Panc1 (cell line): Measurements from ENCODE around the gene HSP90AA1. TPM values are rescaled to one million over a fixed set of nuclear protein-coding genes. Genes with fewer than 3 reads are reported as not detected.

Source experiments
- ATAC-seq: fragments of 200-7000 bp; cut with Tn5 transposase; 2 replicates; pipeline ENCODE4 v1.9.1; 2020; ENCODE audit warnings: mild to moderate bottlenecking, moderate library complexity
- BruUV-seq: library from RNA; stranded (reverse); fragments of 400-500 nt; replicated peaks from 2 replicates; lab custom pipeline; 2021; lab: Mats Ljungman, UMichigan
- CTCF ChIA-PET: fragments of 300-600 bp; sonication (Branson Sonifier 250); formaldehyde crosslinking; loops from one replicate; lab custom pipeline; 2022; ENCODE audit warnings: antibody characterized with exemption; lab: Charles Lee
- POLR2A ChIA-PET: fragments of 300-600 bp; sonication (Branson Sonifier 250); formaldehyde crosslinking; loops from one replicate; lab custom pipeline; 2022; ENCODE audit warnings: antibody characterized with exemption; lab: Charles Lee
- DNase-seq: peaks from one replicate; pipeline ENCODE4 v3.0.0-alpha.2; 2010; ENCODE audit warnings: low read depth, low spot score
- H3K27ac ChIP-seq: 2 replicates; pipeline ENCODE4 v1.5.1; 2011; ENCODE audit warnings: mild to moderate bottlenecking, low read length, inconsistent platforms
- H3K27me3 ChIP-seq: fragments of 200-500 bp; sonication (Bioruptor generic); 2 replicates; pipeline ENCODE4 v1.6.0; 2014; ENCODE audit warnings: low read length, inconsistent platforms; ENCODE audit not compliant: control insufficient read depth, insufficient read depth
- H3K36me3 ChIP-seq: fragments of 200-500 bp; sonication (Bioruptor generic); 2 replicates; pipeline ENCODE4 v1.5.1; 2014; ENCODE audit warnings: inconsistent platforms, mild to moderate bottlenecking, low read length, moderate library complexity; ENCODE audit not compliant: control insufficient read depth, insufficient read depth
- H3K4me1 ChIP-seq: 2 replicates; pipeline ENCODE4 v1.5.1; 2011; ENCODE audit warnings: inconsistent platforms, mild to moderate bottlenecking, low read length, moderate library complexity; ENCODE audit not compliant: control insufficient read depth, insufficient read depth
- H3K4me3 ChIP-seq, 2 experiments: 2 replicates each; pipeline ENCODE4 v1.5.1; 2011 to 2012; ENCODE audit warnings: low read depth in 2 of 2, low read length in 2 of 2, mild to moderate bottlenecking in 2 of 2, inconsistent platforms in 1 of 2, moderate library complexity in 1 of 2
- H3K9me3 ChIP-seq: fragments of 200-500 bp; sonication (Bioruptor generic); 2 replicates; pipeline ENCODE4 v1.5.1; 2014; ENCODE audit warnings: low read depth, mild to moderate bottlenecking, inconsistent platforms, low read length, moderate library complexity; ENCODE audit not compliant: control insufficient read depth, insufficient read depth
- POLR2AphosphoS5 ChIP-seq: IDR thresholded peaks from 2 replicates; pipeline ENCODE4 v1.6.1; 2012; ENCODE audit warnings: mild to moderate bottlenecking, low read depth, low read length, moderate library complexity
- SIN3A ChIP-seq: IDR thresholded peaks from 2 replicates; pipeline ENCODE4 v1.6.1; 2012; ENCODE audit warnings: low read depth, mild to moderate bottlenecking, low read length, moderate library complexity, borderline replicate concordance; ENCODE audit not compliant: insufficient read depth
- TCF7L2 ChIP-seq: IDR thresholded peaks from 2 replicates; pipeline ENCODE4 v1.6.1; 2011; ENCODE audit warnings: mild to moderate bottlenecking, low read depth, low read length, inconsistent platforms
- in situ Hi-C: cut with HindIII; loops from 2 replicates; pipeline ENCODE4 v1.10.0; 2016; ENCODE audit warnings: low sequenced_read_pairs, low pct_unique_long_range_greater_than_20kb
- intact Hi-C: fragments of 100-400 bp; cut with micrococcal nuclease; formaldehyde crosslinking; loops from one replicate; pipeline ENCODE4 v1.10.0; 2022; ENCODE audit not compliant: unreplicated experiment
- total RNA-seq: library from RNA; stranded (reverse); gene quantifications from one replicate; pipeline ENCODE4 v1.2.1, GENCODE V29; 2021; ENCODE audit not compliant: unreplicated experiment
- TF ChIP-seq, protein P1 (sequence below): fragments of 450-650 bp; IDR thresholded peaks from 2 replicates; pipeline ENCODE4 v1.5.1; 2017; ENCODE audit warnings: mild to moderate bottlenecking
- TF ChIP-seq, protein P2 (sequence below), 2 experiments: IDR thresholded peaks; 2 replicates each; pipeline ENCODE4 v1.6.1; 2011 to 2012; ENCODE audit warnings: low read depth in 2 of 2, control low read depth in 1 of 2, low read length in 1 of 2, mild to moderate bottlenecking in 1 of 2, moderate library complexity in 1 of 2; ENCODE audit not compliant: insufficient read depth in 1 of 2

Gene HSP90AA1
- total RNA-seq, 1 experiment from 2014 or later = 383 TPM

DNA sequence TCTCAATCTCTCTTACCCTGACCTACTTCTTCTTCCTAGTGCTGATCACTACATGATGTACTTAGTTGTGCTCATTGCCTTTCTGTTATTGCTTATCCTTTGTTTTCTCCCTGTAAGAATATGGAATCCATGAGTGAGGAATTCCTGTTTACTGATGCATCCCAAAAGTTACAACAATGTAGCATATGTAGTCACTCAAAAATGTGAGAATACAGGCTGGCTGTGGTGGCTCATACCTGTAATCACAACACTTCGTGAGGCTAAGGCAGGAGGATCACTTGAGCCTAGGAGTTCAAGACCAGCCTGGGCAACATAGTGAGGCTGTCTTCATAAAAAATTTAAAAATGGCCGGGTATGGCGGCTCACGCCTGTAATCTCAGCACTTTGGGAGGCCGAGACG lies 44.9 kb upstream of the HSP90AA1 start:
- intact Hi-C loops = no loop called here
- DNase-seq (no peak), ATAC-seq (no peak)
- CTCF ChIA-PET = no interaction called here
- in situ Hi-C loops = no loop called here
- no peak for TF ChIP-seq TCF7L2
- TF ChIP-seq POLR2AphosphoS5 = no peak
- TF ChIP-seq, protein P1, sequence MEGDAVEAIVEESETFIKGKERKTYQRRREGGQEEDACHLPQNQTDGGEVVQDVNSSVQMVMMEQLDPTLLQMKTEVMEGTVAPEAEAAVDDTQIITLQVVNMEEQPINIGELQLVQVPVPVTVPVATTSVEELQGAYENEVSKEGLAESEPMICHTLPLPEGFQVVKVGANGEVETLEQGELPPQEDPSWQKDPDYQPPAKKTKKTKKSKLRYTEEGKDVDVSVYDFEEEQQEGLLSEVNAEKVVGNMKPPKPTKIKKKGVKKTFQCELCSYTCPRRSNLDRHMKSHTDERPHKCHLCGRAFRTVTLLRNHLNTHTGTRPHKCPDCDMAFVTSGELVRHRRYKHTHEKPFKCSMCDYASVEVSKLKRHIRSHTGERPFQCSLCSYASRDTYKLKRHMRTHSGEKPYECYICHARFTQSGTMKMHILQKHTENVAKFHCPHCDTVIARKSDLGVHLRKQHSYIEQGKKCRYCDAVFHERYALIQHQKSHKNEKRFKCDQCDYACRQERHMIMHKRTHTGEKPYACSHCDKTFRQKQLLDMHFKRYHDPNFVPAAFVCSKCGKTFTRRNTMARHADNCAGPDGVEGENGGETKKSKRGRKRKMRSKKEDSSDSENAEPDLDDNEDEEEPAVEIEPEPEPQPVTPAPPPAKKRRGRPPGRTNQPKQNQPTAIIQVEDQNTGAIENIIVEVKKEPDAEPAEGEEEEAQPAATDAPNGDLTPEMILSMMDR = no peak
- no peak for TF ChIP-seq SIN3A
- TF ChIP-seq, protein P2, sequence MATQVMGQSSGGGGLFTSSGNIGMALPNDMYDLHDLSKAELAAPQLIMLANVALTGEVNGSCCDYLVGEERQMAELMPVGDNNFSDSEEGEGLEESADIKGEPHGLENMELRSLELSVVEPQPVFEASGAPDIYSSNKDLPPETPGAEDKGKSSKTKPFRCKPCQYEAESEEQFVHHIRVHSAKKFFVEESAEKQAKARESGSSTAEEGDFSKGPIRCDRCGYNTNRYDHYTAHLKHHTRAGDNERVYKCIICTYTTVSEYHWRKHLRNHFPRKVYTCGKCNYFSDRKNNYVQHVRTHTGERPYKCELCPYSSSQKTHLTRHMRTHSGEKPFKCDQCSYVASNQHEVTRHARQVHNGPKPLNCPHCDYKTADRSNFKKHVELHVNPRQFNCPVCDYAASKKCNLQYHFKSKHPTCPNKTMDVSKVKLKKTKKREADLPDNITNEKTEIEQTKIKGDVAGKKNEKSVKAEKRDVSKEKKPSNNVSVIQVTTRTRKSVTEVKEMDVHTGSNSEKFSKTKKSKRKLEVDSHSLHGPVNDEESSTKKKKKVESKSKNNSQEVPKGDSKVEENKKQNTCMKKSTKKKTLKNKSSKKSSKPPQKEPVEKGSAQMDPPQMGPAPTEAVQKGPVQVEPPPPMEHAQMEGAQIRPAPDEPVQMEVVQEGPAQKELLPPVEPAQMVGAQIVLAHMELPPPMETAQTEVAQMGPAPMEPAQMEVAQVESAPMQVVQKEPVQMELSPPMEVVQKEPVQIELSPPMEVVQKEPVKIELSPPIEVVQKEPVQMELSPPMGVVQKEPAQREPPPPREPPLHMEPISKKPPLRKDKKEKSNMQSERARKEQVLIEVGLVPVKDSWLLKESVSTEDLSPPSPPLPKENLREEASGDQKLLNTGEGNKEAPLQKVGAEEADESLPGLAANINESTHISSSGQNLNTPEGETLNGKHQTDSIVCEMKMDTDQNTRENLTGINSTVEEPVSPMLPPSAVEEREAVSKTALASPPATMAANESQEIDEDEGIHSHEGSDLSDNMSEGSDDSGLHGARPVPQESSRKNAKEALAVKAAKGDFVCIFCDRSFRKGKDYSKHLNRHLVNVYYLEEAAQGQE (IDR thresholded peaks at IDR 0.05; ENCODE audit: insufficient read depth in 1 of 2, low read depth in 2 of 2, low read length in 1 of 2) = no peak
- no peaks in the 10 kb centered on the region for H3K27me3 ChIP-seq
- no peaks in the 10 kb centered on the region; the same call in 1 of the 2 replicates for H3K36me3 ChIP-seq
- POLR2A ChIA-PET = no interaction called here
- H3K4me3 ChIP-seq = no peak overlapping the region
- H3K4me1 ChIP-seq = no peaks in the 10 kb centered on the region
- no TSS peak for BruUV-seq
- H3K27ac ChIP-seq = no peak overlapping the region
- no peaks in the 10 kb centered on the region for H3K9me3 ChIP-seq

DNA sequence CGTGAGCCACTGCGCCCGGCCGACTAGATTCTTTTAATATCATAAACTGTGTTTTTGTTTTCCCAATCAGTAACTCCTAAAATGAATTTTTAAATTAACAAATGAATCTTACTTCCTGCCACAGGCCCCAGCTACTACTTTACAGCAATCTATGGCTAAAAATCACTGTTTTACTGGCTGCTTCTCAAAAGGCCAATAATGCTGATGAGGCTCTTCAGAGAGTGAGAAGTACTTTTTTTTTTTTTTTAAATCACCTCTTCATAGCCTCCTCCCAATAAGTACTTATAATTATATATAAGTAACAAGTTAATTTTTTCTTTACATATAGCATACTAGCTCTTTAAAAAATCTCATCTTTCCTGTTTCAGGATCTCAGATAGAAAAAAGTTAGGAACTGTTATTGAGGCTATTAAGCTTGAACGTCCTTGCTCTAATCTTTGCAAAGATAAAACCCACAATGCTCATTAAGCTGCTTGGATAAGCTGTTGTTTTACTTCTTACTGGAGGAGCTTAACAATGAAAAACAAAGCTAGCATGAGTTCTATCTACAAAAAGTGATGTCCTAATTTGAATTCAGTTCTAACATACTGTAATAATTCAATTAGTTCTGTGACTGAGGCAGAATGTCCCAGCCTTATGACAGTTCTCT lies 40.1 kb upstream of the HSP90AA1 start:
- Histone ChIP-seq H3K9me3 (no peaks in the 10 kb centered on the region), H3K4me1 (peaks cover 7% of the 10 kb centered on the region), H3K36me3 (no peaks in the 10 kb centered on the region; the same call in 1 of the 2 replicates), H3K27me3 (no peaks in the 10 kb centered on the region), H3K27ac (no peak overlapping the region), H3K4me3 (no peak overlapping the region)
- POLR2A ChIA-PET = interaction anchor here (0.6 kb wide), 1 partner anchor 21 kb away, joined by 4 read pairs; no protein-coding TSS in a partner anchor
- intact Hi-C loops (no loop called here), in situ Hi-C loops (no loop called here)
- BruUV-seq = no TSS peak
- DNase-seq (no peak), ATAC-seq (no peak)
- CTCF ChIA-PET = no interaction called here
- TF ChIP-seq, protein P2 (IDR thresholded peaks at IDR 0.05; ENCODE audit: insufficient read depth in 1 of 2, low read depth in 2 of 2, low read length in 1 of 2) = no peak
- TF ChIP-seq SIN3A (no peak), POLR2AphosphoS5 (no peak), TCF7L2 (no peak)
- TF ChIP-seq, protein P1 = no peak
